Stimulated activated naive CD4-positive, alpha-beta T cell (primary cell): Measurements from ENCODE around the gene PSMG4.
A peak's percentile ranks its signal among the peaks of the same experiment; 100 is the strongest.

Source experiments
- DNase-seq, 6 experiments: peaks; one replicate each; lab custom pipeline; 2025; lab: John Stamatoyannopoulos, UW

Gene PSMG4, protein sequence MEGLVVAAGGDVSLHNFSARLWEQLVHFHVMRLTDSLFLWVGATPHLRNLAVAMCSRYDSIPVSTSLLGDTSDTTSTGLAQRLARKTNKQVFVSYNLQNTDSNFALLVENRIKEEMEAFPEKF

DNA sequence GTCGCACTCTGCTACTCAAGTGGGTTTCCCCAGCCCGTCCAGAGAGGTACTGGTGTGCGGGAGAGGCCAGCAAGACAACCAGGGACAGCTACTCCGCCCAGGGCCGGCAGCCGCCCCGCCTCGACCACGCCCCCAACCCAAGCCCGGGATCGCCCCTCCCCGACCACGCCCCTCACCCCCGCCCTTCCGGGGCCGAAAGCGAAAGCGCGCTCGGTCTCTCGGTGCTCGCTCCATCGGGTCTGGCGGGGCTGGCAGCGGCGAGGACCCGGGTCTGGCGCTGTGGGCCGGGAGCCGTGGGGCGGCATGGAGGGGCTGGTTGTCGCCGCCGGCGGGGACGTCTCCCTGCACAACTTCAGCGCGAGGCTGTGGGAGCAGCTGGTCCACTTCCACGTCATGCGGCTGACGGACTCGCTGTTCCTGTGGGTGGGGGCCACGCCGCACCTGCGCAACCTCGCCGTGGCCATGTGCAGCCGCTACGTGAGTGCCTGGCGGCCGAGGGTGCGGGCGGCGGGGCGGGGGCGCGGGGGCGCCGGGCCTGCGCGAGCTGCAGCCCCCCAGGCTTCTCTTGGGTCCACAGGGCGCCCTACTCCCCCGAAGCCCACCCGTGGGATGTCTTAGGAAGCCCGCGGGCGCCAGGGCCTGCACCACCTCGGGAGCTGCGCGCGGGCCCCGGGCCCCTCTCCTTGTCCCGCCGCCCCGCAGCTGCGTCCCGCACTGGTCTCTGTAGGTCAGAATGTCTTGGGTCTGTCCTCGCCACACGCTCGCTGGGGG, at the start of gene PSMG4:
Gene PSMG4, plus strand, starts transcription at position 228 of the 771 bp plus-strand sequence. Its CDS starts 76 bp downstream, at position 304.
- DNase-seq, result peak; percentile 75 to 94 (median 87)

DNA sequence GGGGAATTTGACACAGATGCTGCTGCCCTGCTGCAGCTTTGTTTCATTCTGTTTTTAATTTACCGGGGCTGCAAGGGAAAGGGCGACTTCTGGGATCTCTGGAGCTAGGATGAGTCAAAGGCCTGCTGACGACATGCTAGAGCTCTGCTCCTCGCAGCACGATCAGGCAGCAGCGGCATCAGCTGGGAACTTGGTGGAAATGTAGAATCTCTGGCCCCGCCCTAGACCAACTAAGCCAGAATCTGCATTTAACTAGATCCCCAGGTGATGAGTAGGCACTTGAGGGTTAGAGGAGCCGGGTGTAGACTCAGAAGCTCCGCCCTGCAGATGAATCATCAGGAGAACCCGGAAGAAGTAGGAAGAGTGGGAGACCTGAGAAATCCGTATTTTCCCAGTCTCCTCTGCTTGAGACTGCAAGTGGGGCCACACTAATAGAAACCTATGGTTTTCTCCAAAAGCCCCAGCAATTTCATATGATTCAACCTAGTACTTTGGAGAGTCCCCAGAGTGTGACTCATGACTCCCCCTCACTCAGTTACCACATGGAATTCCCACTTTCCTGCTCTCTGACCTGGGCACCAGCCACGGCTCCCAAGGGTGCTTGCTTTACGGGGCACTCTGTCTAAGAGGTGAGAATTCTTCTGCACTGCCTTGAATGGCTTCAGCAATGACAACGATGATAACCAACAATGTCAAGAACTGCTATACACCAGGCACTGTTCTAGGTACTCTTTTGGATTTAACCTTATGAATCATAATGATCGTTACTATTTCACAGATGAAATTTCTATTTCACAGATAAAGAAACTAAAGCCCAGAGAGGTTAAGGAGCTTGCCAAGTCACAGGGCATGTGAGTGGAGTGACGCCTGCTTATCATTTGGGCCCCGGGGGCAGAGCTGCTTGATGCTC, 49.4 kb upstream of the PSMG4 start:
- DNase-seq, result no peak

DNA sequence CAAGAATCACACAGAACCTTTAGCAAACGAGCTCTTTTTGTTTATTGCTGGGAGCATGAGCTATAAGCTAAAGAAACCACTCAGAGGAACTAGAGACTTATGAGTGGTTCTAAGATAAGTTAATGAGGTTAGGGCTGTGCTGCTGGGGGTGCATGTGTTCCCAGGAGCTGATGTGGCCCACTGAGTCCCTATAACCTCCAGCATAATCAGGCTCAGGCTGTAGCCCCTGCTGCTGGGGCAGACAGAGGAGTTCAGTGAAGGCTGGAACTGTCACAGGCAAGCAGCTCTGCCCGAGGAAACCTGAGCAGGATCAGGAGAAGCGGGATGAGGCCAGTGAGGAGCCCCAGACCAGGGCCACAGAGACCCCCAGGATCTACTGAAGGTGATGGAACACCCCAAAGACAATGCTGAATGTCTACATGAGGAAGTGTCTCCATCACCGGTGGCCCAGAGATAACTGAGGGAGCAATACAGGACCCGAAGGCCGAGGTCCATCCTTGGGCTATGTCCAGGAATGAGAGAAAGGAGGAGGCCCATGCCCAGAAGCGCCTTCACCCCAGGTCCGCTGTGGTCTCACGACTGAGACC, 48.6 kb upstream of the PSMG4 start:
- no peak for DNase-seq

DNA sequence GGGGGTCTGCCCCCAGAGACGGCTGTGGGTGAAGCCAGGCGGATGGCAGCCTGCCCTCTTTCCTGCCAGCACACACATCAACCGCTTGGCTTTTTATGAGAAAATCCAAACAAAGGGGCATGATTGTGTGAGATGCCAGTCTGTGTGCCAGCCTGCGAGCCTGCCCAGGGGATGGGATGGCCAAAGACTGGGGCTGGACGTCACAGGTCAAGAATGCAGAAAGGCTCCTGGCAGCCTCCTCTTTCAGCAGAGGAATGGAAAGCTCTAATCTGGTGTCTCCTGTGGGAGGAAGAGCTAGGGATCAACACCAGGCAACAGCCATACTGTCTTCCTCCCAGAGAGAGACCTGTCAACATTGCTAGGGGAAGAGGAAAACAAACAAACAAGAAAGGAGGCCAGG, 47.1 kb upstream of the PSMG4 start:
- DNase-seq, result no peak

DNA sequence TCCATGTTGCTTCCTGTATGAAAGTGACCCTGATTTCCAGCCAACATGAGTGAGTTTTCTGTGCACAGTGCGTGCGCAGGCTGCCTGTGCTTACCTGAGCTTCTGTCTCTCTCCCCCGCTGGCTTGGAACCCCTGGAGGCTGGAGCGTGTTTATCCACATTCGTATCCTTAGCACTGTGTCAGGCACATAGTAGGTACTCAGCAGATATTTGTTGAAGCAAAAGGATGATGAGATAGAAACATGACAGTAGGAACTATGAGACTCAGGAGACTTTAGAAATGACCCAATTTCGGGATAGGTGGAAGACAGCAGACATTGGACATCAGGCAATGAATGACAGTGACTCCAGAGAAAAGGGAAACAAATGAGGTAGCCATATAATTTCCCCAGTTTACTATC, 46.5 kb upstream of the PSMG4 start:
- DNase-seq, result no peak

DNA sequence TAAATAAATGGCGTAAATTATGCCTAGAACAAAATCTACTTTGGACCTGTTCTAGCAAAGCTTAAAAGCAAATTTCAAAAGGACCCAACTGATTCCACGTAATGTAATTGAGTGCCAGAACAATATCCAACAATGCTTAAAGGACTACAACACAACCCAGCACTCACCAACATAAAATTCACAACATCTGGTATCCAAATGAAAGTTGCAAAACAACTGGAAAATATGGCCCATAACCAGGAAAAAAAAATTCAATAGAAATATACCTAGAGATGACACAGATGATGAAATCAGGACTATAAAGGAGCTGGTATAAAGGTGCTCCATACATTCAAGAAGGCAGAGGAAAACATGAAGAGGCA, 45.4 kb upstream of the PSMG4 start:
- DNase-seq, result no peak

DNA sequence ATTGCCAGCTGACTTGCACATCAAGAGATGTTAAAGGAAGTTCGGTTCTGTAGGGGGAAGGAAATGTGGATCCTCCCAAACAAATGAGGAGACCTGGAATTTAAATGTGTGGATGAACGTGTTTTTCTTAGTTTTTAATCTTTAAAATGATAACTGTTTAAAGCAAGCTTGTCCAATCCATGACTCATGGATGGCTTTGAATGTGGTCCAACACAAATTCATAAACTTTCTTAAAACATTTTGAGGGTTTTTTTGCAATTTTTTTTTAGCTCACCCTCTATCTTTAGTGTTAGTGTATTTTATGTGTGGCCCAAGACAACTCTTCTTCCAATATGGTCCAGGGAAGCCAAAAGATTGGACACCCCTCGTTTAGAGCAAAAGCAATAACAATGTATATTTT, 43.8 kb upstream of the PSMG4 start:
- no peak for DNase-seq

DNA sequence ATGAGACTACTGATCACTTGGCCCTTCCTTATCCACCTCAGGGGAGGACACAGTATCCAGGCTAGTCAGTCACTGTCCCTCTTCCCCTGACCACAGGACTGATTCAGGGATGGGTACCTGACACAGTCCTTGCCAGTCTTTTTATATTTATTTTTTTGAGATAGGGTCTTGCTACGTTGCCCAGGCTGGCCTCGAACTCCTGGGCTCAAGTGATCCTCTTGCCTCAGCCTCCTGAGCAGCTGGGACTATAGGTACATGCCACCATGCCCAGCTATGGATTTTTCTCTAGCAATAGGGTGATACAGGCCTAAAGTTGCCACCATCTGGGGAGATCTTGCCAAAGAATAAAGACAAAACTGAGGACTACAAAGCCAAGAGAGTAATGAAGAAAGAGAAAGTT, 41.5 kb upstream of the PSMG4 start:
- DNase-seq, result no peak

DNA sequence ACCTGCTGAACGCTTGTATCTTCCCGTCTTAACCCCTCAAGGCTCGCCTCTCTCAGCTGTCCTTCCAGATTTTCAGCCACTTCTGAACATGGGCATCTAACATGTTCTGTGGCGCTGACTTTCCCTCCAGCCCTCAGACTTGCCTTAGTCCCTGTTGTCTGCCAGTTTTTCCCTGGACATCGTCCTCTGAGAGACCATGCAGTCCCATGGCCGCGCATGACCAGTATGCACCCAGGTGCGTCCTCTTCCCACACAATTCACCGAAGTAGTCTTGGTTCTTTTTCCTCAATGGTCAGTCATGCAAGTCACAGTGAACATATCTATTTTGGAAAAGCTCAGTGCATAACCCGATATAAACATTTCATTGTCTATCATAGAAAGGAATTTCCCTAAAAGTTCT, 40.5 kb upstream of the PSMG4 start:
- DNase-seq, result no peak

DNA sequence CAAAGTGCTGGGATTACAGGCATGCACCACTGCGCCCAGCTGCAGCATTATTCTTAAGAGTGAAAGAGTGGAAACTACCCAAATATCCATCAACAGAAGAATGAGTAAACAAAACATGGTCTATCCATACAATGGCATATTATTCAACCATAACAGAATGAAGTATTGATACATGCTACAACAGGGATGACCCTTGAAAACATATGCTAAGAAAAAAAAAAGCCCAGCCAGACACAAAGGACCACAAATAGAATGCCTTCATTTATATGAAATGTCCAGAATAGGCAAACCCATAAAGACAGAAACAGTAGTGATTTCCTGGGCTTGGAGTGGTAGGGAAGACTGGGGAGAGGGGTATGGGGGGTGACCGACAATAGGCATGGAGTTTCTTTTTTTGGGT, 38.4 kb upstream of the PSMG4 start:
- no peak for DNase-seq

DNA sequence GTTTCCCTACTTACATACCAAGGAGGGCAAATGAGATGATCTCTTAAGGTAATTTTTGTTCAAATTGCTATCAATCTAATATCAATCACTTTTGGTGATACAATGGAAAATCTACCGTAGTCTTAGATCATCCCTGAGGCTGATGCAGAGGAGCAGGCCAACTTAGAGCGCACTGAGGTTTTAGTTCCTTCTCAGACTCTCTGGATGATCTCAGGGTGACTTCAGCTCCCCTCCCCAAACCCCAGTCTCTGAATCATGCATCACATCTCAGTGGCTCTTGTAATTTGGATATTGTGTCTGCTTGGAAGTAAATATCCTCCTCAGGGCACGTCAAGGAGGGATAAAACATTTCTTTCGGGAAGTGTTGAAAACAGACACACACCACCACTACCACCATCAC, 37.2 kb upstream of the PSMG4 start:
- no peak for DNase-seq

DNA sequence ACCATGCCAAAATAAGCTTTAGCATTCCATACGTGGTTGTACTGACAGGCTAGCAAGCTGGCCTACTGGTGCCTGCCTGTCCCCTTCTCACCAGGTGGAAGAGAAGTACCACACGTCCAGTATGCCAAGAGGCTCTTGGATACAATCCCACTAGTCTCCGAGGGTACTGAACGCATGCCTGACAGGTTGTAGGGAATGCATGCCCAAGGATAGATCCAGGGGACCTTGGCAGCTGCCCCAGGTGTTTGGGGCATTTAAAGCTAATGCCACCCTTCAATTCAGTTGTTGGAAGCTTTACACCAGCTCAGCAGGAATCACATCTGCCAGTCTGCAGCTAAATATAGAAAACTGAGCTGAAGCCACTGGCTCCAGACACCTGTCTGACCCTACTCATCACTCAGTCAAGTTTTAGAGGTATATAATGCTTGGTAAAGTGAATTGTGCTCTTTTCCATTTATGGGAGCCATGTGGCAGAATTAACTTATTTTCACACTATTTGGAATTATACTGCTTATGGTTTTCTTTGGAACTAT, 36.2 kb upstream of the PSMG4 start:
- DNase-seq, result no peak

DNA sequence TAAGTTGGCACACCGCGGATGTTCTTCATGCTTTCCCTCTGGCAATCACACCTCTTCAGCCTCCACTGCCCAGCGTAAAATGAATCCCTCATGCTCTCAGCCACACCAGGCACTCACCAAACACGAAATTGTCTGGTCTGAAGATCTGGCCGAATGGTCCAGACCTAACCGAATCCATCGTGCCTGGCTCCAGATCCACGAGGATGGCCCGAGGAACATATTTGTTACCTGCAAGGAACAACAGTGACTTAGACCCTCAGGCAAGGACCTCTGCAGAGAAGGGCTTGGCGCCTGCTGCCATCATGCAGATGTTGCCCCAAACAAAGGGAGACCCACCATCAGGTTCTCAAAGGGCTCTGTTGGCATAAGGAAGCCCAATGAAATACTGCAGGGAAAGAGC, 32.7 kb upstream of the PSMG4 start:
- DNase-seq, result no peak

DNA sequence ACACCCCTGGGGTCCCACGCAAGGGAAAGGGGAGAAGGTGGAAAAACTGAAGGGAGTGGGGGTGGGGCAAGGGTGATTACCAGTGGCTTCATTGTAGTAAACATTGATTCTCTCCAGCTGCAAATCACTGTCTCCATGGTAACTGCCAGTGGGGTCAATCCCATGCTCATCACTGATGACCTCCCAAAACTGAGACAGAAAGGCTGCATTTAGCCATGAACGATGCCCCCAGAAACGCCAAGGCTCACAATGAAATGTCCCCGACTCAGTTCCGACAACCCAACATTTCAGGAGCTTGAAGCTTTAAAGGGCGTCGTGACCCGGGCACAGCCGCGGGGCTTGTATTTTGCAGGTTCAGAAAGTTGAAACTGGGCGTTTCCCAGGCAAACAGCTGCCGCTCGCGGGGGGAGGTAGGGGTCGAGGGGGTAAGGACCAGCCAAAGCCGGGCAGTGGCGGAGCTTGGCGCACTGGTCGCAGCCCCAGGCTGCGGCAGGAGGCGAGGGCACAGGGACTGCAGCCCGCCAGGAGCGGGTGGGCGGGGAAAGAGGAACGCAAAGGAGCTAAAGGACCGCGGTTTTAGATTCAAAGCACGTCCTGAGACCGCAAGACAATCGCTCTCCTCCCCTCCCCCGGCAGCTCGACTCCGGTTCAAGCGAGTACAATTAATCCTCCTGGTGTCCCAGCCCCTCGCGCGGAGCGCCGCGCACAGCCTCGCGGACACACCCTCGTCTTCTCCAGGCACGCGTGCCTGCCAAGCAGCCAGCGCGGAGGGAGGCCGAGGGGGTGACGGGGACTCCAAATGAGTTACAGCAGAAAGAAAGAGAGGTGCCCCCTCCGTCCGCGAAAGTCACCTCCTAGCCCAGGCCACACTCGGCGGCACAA, 32.0 kb upstream of the PSMG4 start:
- peak in 2 of 6 experiments; percentile 27 to 31 for DNase-seq

DNA sequence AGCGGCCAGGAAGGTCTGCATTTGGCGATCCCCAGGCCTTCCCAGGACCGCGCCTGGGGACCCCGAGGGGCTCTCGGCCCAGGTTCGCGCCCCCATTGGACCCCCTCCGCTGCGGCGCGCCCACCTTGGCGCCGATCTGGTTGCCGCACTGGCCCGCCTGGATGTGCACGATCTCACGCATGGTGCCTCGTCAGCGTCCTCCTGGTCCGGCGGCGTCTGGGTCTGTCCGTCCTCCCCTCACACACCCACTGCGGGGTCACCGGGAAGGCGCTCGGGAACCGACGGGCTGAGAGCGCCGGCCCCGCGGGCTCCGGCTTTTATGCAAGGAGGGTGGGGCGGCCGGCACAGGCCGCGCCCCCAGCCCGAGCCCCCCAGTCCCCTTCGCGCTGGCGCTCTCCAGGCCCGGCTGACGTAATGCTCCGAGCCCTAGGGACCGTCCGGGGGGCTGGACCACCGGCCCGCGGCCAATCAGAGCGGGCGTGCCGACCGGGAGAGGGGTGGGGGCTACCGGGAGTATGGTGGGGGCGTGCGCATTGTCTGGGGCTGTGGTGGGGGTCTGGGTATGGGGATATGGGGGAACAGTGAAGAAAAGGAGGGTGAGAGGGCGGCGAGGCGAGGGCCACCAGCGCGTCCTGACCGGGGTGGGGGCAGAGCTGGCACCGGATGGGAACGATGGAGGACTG, 31.2 kb upstream of the PSMG4 start, which contains the start of gene TUBB2B:
Gene TUBB2B, minus strand, starts transcription at position 291 of the 683 bp plus-strand sequence. Its CDS starts 110 bp downstream, at position 181.
- DNase-seq, result peak in 2 of 6 experiments; percentile 6 to 31

DNA sequence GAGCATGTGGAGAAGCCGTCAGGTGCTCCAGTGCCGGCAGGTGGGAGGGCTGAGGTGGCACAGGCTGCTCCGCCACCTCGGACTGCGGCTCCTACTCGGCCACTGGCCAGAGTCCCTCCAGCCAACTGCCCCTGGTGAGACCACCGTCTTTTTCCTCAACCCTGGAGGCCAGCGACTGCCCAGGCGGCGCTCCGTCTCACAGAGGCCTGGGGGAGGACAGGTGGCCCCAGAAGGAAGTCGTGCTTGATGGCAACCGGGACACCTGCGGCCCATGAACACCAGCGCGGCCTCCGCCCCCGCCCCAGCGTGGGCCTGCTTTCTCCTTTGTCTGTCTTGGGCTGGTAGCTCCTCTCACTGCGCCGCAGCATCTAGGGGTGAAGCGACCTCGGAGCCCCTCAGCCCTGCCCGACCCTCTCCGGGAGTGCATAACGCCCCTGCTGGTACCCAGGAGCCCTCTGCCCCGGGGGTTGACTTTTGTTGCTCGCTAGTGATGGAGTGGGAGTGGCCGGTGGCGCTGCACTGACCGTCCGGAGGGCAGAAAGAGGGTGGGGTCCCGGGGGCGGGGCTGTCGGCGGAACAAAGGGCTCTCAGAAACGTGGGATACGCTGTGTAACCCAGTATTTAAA, 30.6 kb upstream of the PSMG4 start:
- DNase-seq, result peak in 3 of 6 experiments; percentile 17 to 51 (median 23)

DNA sequence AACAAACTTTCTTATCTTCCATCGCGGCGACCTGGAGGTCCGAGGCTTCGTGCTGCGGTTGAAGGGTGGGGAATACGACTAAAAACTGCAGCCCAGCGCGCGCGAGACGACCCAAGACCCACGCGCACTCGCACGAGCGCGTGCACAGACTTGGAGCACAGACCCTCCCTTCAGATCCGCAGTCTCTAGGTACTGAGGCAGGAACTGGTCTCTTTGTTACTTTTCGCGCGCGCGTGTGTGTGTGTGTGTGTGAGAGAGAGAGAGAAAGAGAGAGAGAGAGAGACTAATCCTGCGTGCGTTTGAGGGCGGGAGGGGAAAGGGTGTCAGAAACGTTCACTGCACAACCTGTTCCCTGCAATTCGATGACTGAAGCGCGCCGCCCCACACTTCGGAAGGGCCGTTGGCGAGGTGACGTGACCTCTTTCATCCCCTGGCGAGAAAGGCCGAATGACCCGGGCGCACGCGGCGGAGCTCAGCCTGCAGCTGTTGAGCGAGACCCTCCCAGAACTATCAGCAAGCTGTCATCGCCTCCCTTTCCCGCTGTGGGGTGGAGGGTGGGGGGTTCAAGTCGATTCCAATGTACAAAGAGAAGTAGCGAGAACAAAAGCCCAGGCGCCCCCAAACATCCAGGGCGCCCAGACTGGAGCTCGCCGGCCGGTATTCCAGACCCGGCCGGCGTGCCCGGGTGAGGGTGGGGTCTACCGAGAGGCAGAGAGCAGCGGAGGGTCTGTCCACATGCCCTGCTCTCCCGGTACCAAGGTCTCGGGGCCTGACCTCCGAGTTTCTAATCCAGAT, 29.8 kb upstream of the PSMG4 start:
- DNase-seq, result peak; percentile 18 to 71 (median 30)

DNA sequence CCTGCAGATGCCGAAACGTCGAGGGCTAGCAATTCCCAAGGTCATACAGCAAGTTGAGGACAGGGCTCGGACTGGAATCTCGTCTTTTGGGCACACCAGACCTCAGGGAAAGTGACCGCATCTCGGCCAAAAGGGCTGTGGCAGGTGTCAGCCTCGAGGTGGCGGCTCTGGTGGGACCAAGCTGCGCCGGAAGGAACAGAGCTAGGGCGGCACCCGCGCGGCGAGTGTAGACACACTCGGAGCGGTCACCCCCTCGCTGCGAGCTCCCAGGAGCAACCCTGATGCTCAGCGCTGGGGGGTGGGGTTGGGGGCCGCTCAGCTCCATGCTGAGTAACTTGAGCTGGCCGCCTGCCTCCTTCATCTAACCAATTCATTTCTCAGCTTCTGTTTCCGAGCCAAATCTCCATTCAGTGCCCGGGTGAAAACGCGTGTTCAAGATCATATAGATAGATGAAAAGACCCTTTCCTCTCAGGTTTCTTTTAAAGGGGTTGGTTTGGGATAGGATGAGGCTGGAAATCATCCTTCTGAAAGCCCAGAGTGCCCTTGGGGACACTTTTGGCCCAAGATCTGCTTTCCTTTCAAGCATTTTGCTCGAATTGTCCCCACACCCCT, 29.1 kb upstream of the PSMG4 start:
- DNase-seq, result peak in 3 of 6 experiments; percentile 11 to 29 (median 12)
